HG03139 (cell line): ENCODE measurements around the gene MYOM3.

Experiments used
- ATAC-seq: cut with Tn5 transposase; IDR thresholded peaks from one replicate; pipeline ENCODE4 v1.9.1; 2021; ENCODE audit not compliant: unreplicated experiment

The MYOM3 gene

GRCh38 chr1:24117132-24117531, 5.2 kb upstream of the MYOM3 start:
- no peak for ATAC-seq

GRCh38 chr1:24114753-24115152, 2.8 kb upstream of the MYOM3 start:
- ATAC-seq = no peak

- ATAC-seq = no peak
These were observed 1.7 kb upstream of the MYOM3 start for GRCh38 chr1:24113641-24114033.

GRCh38 chr1:24111262-24111995, 506 bp downstream of the MYOM3 start:
- no peak for ATAC-seq

- ATAC-seq = no peak
These were observed 1.2 kb downstream of the MYOM3 start for GRCh38 chr1:24110642-24111261.

GRCh38 chr1:24109686-24110475, 2.1 kb downstream of the MYOM3 start:
- no peak for ATAC-seq

GRCh38 chr1:24109166-24109483, 2.8 kb downstream of the MYOM3 start:
- no peak for ATAC-seq

GRCh38 chr1:24108334-24109165, 3.4 kb downstream of the MYOM3 start:
- no peak for ATAC-seq

- ATAC-seq = no peak
These were observed 4.3 kb downstream of the MYOM3 start for GRCh38 chr1:24107462-24108138.

- no peak for ATAC-seq
These were observed 6.4 kb downstream of the MYOM3 start for GRCh38 chr1:24105368-24106160.

GRCh38 chr1:24104854-24105253, 7.1 kb downstream of the MYOM3 start:
- no peak for ATAC-seq

GRCh38 chr1:24103879-24104278, 8.1 kb downstream of the MYOM3 start:
- no peak for ATAC-seq

- no peak for ATAC-seq
These were observed 8.5 kb downstream of the MYOM3 start for GRCh38 chr1:24103408-24103807.

- no peak for ATAC-seq
These were observed 9.0 kb downstream of the MYOM3 start for GRCh38 chr1:24102961-24103360.

- ATAC-seq = no peak
These were observed 9.9 kb downstream of the MYOM3 start for GRCh38 chr1:24101796-24102586.

GRCh38 chr1:24100945-24101737, 10.8 kb downstream of the MYOM3 start:
- no peak for ATAC-seq

GRCh38 chr1:24098943-24099638, 12.8 kb downstream of the MYOM3 start:
- no peak for ATAC-seq

- ATAC-seq = no peak
These were observed 13.8 kb downstream of the MYOM3 start for GRCh38 chr1:24098102-24098501.
